NCI-H1092 treated with DMSO at 0.1 percent for 48 hours (cell line): Measurements from ENCODE around the gene CCDC106.

Experiments
- DNase-seq: peaks from one replicate; lab custom pipeline; 2025; lab: John Stamatoyannopoulos, UW

Gene CCDC106

GRCh38 chr19:55697698-55698097 lies 49.7 kb downstream of the CCDC106 start:
- no peak for DNase-seq

- DNase-seq = no peak
These were observed 50.2 kb downstream of the CCDC106 start for GRCh38 chr19:55698256-55698655.

- DNase-seq = no peak
These were observed 51.2 kb downstream of the CCDC106 start for GRCh38 chr19:55699221-55699620.

GRCh38 chr19:55700813-55701212 lies 52.8 kb downstream of the CCDC106 start:
- no peak for DNase-seq

GRCh38 chr19:55702131-55702627 lies 54.2 kb downstream of the CCDC106 start:
- DNase-seq = no peak
